Activated T-cell treated with anti-CD3 and anti-CD28 coated beads, Interleukin-2, amount 50 U/mL, for 72 hours (primary cell): ENCODE data around the gene MYRFL. TPM values are rescaled to one million over a fixed set of nuclear protein-coding genes. Genes with fewer than 3 reads are reported as not detected.
"Not testable (repeated sequence)": the region's sequence is repeated elsewhere in the genome, so short reads cannot be mapped to it uniquely, and the experiment has no call there.

Experiments used
- ATAC-seq, 2 donors: fragments of 150-1000 bp; cut with Tn5 transposase; replicated peaks in 1 of 2; 2 replicates each; pipeline ENCODE4 v1.10.0; 2021; ENCODE audit warnings: moderate library complexity in 2 of 2, mild to moderate bottlenecking in 1 of 2
- DNase-seq, 2 donors: peaks; one replicate each; pipeline ENCODE4 v3.0.0; 2021 to 2022; ENCODE audit warnings: mixed read lengths in 1 of 2
- H3K27ac Mint-ChIP-seq: one replicate; pipeline ENCODE4 v1.8.0; 2022; ENCODE audit warnings: mild to moderate bottlenecking, moderate library complexity, mixed read lengths
- H3K27me3 Mint-ChIP-seq: one replicate; pipeline ENCODE4 v1.8.0; 2022; ENCODE audit warnings: low read depth, mixed read lengths
- H3K36me3 Mint-ChIP-seq, 2 donors: one replicate each; pipeline ENCODE4 v1.8.0; 2022; ENCODE audit warnings: mixed read lengths in 2 of 2, mild to moderate bottlenecking in 1 of 2; ENCODE audit not compliant: insufficient read depth in 2 of 2
- H3K4me1 Mint-ChIP-seq: one replicate; pipeline ENCODE4 v1.8.0; 2022; ENCODE audit warnings: low read depth, mixed read lengths
- H3K4me3 Mint-ChIP-seq, 2 donors: one replicate each; pipeline ENCODE4 v1.8.0; 2022; ENCODE audit warnings: mild to moderate bottlenecking in 2 of 2, mixed read lengths in 2 of 2, moderate library complexity in 2 of 2
- H3K9me3 Mint-ChIP-seq, 2 donors: one replicate each; pipeline ENCODE4 v1.8.0; 2022; ENCODE audit warnings: mixed read lengths in 2 of 2
- total RNA-seq, 2 donors: library from RNA; stranded (reverse); gene quantifications; one replicate each; pipeline ENCODE4 v1.2.3, GENCODE V29; 2022

Gene MYRFL
- total RNA-seq, 2 donors from 2014 or later = 0.14 TPM; not detected in 1

DNA sequence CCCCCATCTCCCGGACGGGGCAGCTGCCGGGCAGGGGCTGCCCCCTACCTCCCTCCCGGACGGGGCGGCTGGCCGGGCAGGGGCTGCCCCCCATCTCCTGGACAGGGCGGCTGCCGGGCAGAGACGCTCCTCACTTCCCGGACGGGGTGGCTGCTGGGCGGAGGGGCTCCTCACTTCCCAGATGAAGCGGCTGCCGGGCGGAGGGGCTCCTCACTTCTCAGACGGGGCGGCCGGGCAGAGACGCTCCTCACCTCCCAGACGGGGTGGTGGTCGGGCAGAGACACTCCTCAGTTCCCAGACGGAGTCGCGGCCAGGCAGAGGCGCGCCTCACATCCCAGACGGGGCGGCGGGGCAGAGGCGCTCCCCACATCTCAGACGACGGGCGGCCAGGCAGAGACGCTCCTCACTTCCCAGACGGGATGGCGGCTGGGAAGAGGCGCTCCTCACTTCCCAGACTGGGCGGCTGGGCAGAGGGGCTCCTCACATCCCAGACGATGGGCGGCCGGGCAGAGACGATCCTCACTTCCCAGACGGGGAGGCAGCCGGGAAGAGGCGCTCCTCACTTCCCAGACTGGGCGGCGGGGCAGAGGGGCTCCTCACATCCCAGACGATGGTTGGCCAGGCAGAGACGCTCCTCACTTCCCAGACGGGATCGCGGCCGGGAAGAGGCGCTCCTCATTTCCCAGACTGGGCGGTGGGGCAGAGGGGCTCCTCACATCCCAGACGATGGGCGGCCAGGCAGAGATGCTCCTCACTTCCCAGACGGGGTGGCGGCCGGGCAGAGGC is 28.3 kb downstream of the MYRFL start:
- not testable (repeated sequence) for H3K36me3 Mint-ChIP-seq, H3K9me3 Mint-ChIP-seq, ATAC-seq, H3K27ac Mint-ChIP-seq, H3K4me1 Mint-ChIP-seq, H3K4me3 Mint-ChIP-seq, DNase-seq, H3K27me3 Mint-ChIP-seq

- Mint-ChIP-seq H3K27ac (no peak overlapping the region), H3K9me3 (peaks cover 0 to 3% of the 10 kb centered on the region in 2 donors), H3K4me1 (no peaks in the 10 kb centered on the region), H3K27me3 (peaks cover 14% of the 10 kb centered on the region), H3K36me3 (no peaks in the 10 kb centered on the region), H3K4me3 (no peak overlapping the region)
- no peak for ATAC-seq
- DNase-seq = no peak
Observed at GRCh38 chr12:69866698-69867097, 41.7 kb downstream of the MYRFL start.

DNA sequence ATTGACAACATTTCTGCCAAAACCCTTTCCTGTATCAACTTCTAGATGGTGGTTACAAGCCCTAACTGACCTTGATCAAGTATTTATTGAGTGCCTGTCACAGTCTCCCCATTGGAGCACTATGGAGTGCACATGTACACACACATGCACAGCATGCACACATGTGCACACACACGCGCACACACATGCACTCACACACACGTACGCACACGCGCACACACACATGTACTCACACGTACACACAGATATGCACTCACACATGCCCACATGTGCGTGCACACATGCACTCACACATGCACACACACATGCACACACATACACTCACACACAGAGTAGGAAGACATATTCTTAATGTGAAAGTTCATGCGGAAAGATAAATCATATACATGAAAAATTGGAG is 43.7 kb downstream of the MYRFL start:
- Mint-ChIP-seq H3K4me3 (no peak overlapping the region), H3K27ac (no peak overlapping the region), H3K27me3 (peaks cover 14% of the 10 kb centered on the region), H3K4me1 (no peaks in the 10 kb centered on the region), H3K36me3 (no peaks in the 10 kb centered on the region), H3K9me3 (peaks cover 0 to 3% of the 10 kb centered on the region in 2 donors)
- no peak for DNase-seq
- no peak for ATAC-seq

- Mint-ChIP-seq H3K4me3 (no peak overlapping the region), H3K27me3 (peaks cover 11% of the 10 kb centered on the region), H3K9me3 (peaks cover 0 to 3% of the 10 kb centered on the region in 2 donors), H3K4me1 (no peaks in the 10 kb centered on the region), H3K27ac (no peak overlapping the region), H3K36me3 (no peaks in the 10 kb centered on the region)
- DNase-seq (no peak), ATAC-seq (no peak)
Observed at GRCh38 chr12:69872804-69873203, 47.8 kb downstream of the MYRFL start.

DNA sequence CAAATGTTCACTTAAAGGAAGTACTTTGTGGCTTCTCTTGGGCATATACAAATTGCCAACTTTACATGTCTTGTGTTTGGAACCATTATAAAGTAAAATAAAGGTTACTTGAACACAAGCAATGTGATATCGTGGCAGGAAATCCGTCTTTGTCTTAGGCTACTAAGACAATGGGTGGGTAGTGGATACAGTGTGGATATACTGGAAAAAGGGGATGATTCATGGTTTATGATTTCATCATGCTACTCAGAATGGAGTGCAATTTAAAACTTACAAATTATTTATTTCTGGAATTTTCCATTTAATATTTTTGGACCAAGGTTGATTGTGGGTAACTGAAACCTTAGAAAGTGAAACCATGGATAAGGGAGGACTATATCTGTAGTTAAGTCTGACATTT is 48.4 kb downstream of the MYRFL start:
- no peaks in the 10 kb centered on the region for H3K36me3 Mint-ChIP-seq
- ATAC-seq (no peak), DNase-seq (no peak)
- H3K4me3 Mint-ChIP-seq = no peak overlapping the region
- peaks cover 0 to 3% of the 10 kb centered on the region in 2 donors for H3K9me3 Mint-ChIP-seq
- no peaks in the 10 kb centered on the region for H3K4me1 Mint-ChIP-seq
- no peak overlapping the region for H3K27ac Mint-ChIP-seq
- peaks cover 11% of the 10 kb centered on the region for H3K27me3 Mint-ChIP-seq

DNA sequence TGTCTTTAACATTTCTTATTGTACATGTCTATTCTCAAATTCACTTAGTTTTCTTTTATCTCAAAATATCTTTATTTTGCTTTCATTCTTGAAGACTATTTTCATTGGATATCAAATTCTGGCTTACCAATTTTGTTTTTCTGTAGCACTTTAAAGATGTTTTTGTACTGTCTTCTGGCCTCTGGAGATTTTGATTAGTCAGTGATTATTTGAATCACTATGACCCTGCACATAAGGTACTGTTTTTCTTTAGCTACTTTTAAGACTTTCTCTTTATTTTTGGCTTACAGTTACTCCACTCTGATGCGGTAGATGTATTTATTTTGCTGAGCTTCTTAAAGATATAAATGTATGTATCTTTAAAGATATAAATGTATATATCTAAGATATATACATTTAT is 49.6 kb downstream of the MYRFL start:
- H3K4me1 Mint-ChIP-seq = peaks cover 7% of the 10 kb centered on the region
- no peak for ATAC-seq
- H3K36me3 Mint-ChIP-seq = no peaks in the 10 kb centered on the region
- peaks cover 13% of the 10 kb centered on the region for H3K27me3 Mint-ChIP-seq
- no peak overlapping the region for H3K4me3 Mint-ChIP-seq
- no peak overlapping the region for H3K27ac Mint-ChIP-seq
- DNase-seq = no peak
- no peaks in the 10 kb centered on the region for H3K9me3 Mint-ChIP-seq

DNA sequence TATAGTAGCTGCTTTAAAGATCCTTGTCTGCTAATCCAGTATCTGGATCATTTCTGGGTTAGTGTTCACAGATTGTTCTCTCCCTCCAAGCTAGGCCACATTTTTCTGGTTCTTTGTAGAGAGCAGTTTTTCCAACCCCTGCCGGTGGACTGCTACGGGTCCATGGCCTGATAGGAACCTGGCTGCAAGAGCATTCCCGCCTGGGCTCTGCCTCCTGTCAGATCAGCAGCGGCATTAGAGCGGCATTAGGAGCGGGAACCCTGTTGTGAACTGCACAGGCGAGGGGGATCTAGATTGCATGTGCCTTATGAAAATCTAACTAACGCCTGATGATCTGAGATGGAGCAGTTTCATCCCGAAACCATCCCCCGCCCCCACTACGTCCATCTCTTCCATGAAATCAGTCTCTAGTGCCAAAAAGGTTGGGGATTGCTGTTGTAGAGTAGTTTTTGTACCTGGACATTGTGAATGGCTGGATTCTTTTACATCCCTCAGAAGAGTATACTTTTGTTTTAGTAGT is 50.4 kb downstream of the MYRFL start:
- ATAC-seq = no peak
- H3K9me3 Mint-ChIP-seq = no peaks in the 10 kb centered on the region

GRCh38 chr12:69879007-69879960 is 54.3 kb downstream of the MYRFL start:
- Mint-ChIP-seq H3K27me3 (peaks cover 13% of the 10 kb centered on the region), H3K4me1 (peaks cover 7% of the 10 kb centered on the region), H3K36me3 (no peaks in the 10 kb centered on the region), H3K9me3 (no peaks in the 10 kb centered on the region), H3K27ac (no peak overlapping the region), H3K4me3 (peak overlapping the region in 1 of 2 donors; percentile 68)
- ATAC-seq = peak; percentile 88
- peak; percentile 67 to 71 for DNase-seq

More for the DNA sequence above, 50.4 kb downstream of the MYRFL start:
- Mint-ChIP-seq H3K4me3 (no peak overlapping the region), H3K36me3 (no peaks in the 10 kb centered on the region), H3K27ac (no peak overlapping the region), H3K27me3 (peaks cover 15% of the 10 kb centered on the region), H3K4me1 (peaks cover 7% of the 10 kb centered on the region)
- DNase-seq = no peak

- DNase-seq (no peak), ATAC-seq (no peak)
- Mint-ChIP-seq H3K27me3 (peaks cover 9% of the 10 kb centered on the region), H3K9me3 (no peaks in the 10 kb centered on the region), H3K36me3 (no peaks in the 10 kb centered on the region), H3K4me1 (peaks cover 7% of the 10 kb centered on the region), H3K27ac (no peak overlapping the region), H3K4me3 (no peak overlapping the region)
Observed at GRCh38 chr12:69880571-69880970, 55.5 kb downstream of the MYRFL start.

DNA sequence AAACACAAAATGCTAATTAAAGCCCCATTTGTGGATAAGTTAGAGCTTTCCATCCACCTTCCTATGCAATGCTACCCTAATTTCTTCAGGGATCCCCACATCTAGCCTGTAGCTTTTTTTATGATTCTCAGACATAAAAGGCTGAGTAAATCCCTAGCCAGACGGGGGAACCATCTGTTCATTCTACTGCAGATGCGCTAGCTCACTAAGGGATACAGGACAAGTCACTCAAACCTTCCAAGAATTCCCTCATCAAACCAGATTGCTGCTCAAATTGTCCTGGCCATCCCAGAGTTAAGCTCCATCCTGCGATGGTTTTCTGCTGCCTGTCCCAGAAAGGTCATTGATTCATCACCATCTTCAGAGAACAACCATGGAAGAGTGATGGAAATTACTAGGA is 56.7 kb downstream of the MYRFL start:
- DNase-seq (no peak), ATAC-seq (no peak)
- peaks cover 9% of the 10 kb centered on the region for H3K27me3 Mint-ChIP-seq
- peaks cover 7% of the 10 kb centered on the region for H3K4me1 Mint-ChIP-seq
- no peaks in the 10 kb centered on the region for H3K9me3 Mint-ChIP-seq
- no peaks in the 10 kb centered on the region for H3K36me3 Mint-ChIP-seq
- no peak overlapping the region for H3K4me3 Mint-ChIP-seq
- no peak overlapping the region for H3K27ac Mint-ChIP-seq

- Mint-ChIP-seq H3K9me3 (no peaks in the 10 kb centered on the region), H3K36me3 (no peaks in the 10 kb centered on the region), H3K4me3 (no peak overlapping the region), H3K4me1 (peaks cover 1% of the 10 kb centered on the region), H3K27ac (no peak overlapping the region), H3K27me3 (peaks cover 3% of the 10 kb centered on the region)
- DNase-seq = no peak
- no peak for ATAC-seq
Observed at GRCh38 chr12:69884386-69884785, 59.4 kb downstream of the MYRFL start.

GRCh38 chr12:69885658-69886057 is 60.6 kb downstream of the MYRFL start:
- H3K27ac Mint-ChIP-seq = no peak overlapping the region
- no peaks in the 10 kb centered on the region for H3K4me1 Mint-ChIP-seq
- no peaks in the 10 kb centered on the region for H3K9me3 Mint-ChIP-seq
- ATAC-seq (no peak), DNase-seq (no peak)
- H3K27me3 Mint-ChIP-seq = no peaks in the 10 kb centered on the region
- H3K36me3 Mint-ChIP-seq = no peaks in the 10 kb centered on the region
- H3K4me3 Mint-ChIP-seq = no peak overlapping the region

GRCh38 chr12:69886109-69886508 is 61.1 kb downstream of the MYRFL start:
- peaks cover under 1% of the 10 kb centered on the region for H3K27me3 Mint-ChIP-seq

More at GRCh38 chr12:69886109-69886508, 61.1 kb downstream of the MYRFL start:
- Mint-ChIP-seq H3K36me3 (no peaks in the 10 kb centered on the region), H3K27ac (no peak overlapping the region), H3K4me3 (no peak overlapping the region), H3K9me3 (no peaks in the 10 kb centered on the region), H3K4me1 (no peaks in the 10 kb centered on the region)
- no peak for DNase-seq
- no peak for ATAC-seq
